ENCODE results near the gene PLAAT2.

Gene PLAAT2

DNA sequence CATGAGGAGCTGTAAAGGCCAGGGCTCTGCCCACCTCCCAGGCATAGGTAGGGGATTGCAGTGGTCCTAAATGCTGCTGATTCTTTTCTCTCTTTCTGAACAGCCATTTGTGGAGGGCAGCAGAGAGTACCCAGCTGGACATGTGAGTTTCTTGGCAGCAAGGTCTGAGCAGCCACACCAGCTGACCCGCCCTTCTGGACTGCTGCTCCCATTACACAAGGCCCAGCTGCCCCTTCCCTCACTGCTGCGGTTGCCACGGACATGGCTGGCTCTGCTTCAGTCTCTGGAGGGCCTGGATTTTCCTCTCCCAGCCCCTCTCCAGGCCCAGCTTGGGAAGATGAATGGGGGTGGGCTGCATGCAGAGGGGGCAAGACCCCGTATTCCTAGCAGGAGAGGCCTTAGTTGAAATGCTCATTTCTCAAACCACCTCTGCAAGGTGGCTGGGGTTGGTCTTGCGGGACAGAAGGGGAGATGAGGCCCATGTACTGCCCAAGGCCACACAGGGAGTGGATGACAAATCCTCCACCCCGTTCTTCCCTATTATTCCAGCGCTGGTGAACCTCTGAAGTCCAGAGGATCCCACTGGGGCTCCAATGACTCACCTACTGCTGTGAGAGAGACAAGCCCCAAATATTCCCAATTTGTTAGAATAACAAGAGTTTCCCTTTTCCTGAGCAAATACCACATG is 52.7 kb downstream of the PLAAT2 start:
- no peak for TF ChIP-seq TAF1 (IDR thresholded peaks at IDR 0.05; ENCODE audit: borderline replicate concordance, insufficient read depth, low read length)
- TF ChIP-seq, protein P1, sequence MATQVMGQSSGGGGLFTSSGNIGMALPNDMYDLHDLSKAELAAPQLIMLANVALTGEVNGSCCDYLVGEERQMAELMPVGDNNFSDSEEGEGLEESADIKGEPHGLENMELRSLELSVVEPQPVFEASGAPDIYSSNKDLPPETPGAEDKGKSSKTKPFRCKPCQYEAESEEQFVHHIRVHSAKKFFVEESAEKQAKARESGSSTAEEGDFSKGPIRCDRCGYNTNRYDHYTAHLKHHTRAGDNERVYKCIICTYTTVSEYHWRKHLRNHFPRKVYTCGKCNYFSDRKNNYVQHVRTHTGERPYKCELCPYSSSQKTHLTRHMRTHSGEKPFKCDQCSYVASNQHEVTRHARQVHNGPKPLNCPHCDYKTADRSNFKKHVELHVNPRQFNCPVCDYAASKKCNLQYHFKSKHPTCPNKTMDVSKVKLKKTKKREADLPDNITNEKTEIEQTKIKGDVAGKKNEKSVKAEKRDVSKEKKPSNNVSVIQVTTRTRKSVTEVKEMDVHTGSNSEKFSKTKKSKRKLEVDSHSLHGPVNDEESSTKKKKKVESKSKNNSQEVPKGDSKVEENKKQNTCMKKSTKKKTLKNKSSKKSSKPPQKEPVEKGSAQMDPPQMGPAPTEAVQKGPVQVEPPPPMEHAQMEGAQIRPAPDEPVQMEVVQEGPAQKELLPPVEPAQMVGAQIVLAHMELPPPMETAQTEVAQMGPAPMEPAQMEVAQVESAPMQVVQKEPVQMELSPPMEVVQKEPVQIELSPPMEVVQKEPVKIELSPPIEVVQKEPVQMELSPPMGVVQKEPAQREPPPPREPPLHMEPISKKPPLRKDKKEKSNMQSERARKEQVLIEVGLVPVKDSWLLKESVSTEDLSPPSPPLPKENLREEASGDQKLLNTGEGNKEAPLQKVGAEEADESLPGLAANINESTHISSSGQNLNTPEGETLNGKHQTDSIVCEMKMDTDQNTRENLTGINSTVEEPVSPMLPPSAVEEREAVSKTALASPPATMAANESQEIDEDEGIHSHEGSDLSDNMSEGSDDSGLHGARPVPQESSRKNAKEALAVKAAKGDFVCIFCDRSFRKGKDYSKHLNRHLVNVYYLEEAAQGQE (IDR thresholded peaks at IDR 0.05; ENCODE audit: insufficient read depth in 1 of 2, low read depth in 2 of 2, low read length in 2 of 2), result no peak
- no peak for TF ChIP-seq FOXP2 (optimal IDR thresholded peaks at IDR 0.05; ENCODE audit: borderline replicate concordance, extremely low read depth, extremely low read length, insufficient read depth)
- TF ChIP-seq SIN3A (IDR thresholded peaks at IDR 0.05; ENCODE audit: borderline replicate concordance, insufficient read depth, low read length), result no peak
- TF ChIP-seq POLR2AphosphoS5 (IDR thresholded peaks at IDR 0.05; ENCODE audit: low read depth, low read length), result no peak

GRCh38 chr11:63508745-63509144 is 54.4 kb downstream of the PLAAT2 start:
- TF ChIP-seq TAF1 (IDR thresholded peaks at IDR 0.05; ENCODE audit: borderline replicate concordance, insufficient read depth, low read length) (no peak), FOXP2 (optimal IDR thresholded peaks at IDR 0.05; ENCODE audit: borderline replicate concordance, extremely low read depth, extremely low read length, insufficient read depth) (no peak), POLR2AphosphoS5 (IDR thresholded peaks at IDR 0.05; ENCODE audit: low read depth, low read length) (no peak), SIN3A (IDR thresholded peaks at IDR 0.05; ENCODE audit: borderline replicate concordance, insufficient read depth, low read length) (no peak)
- TF ChIP-seq, protein P1 (IDR thresholded peaks at IDR 0.05; ENCODE audit: insufficient read depth in 1 of 2, low read depth in 2 of 2, low read length in 2 of 2), result no peak

DNA sequence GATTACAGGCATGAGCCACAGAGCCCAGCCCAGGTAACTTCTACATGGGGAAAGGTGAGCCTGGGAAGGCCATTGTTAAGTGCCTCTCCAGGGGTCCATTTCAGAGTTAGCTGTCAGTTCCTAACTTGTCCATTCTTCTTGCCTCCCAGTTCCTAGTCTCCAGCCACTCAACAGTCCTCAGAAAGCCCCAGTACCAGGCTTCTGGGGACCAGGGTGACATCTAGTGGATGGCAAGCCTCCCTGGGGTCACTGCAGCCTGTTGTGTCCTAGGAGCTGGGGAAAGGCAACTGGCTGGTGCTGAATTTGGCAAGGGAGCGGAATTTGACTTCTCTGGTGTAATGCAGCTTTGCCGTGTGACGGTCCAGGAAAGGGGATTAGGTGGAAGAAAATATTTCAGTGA is 55.2 kb downstream of the PLAAT2 start:
- TF ChIP-seq, protein P1 (IDR thresholded peaks at IDR 0.05; ENCODE audit: insufficient read depth in 1 of 2, low read depth in 2 of 2, low read length in 2 of 2), result no peak
- TF ChIP-seq POLR2AphosphoS5 (IDR thresholded peaks at IDR 0.05; ENCODE audit: low read depth, low read length) (no peak), TAF1 (IDR thresholded peaks at IDR 0.05; ENCODE audit: borderline replicate concordance, insufficient read depth, low read length) (no peak), FOXP2 (optimal IDR thresholded peaks at IDR 0.05; ENCODE audit: borderline replicate concordance, extremely low read depth, extremely low read length, insufficient read depth) (no peak), SIN3A (IDR thresholded peaks at IDR 0.05; ENCODE audit: borderline replicate concordance, insufficient read depth, low read length) (no peak)

DNA sequence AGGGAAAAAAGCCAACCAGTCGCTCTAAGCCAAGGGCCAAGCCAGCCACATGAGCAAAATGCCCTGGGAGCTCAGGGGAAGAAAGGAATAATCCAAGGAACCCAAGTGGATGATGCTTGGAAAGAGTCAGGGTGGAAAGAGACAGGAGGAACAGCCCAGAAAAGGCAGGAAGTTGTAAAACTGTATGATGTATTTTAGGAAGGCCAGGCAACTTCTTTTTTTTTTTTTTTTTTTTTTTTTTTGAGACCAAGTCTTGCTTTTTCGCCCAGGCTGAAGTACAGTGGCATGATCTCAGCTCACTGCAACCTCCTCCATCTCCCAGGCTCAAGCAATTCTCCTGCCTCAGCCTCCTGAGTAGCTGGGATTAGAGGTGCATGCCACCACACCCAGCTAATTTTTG is 55.7 kb downstream of the PLAAT2 start:
- TF ChIP-seq TAF1 (IDR thresholded peaks at IDR 0.05; ENCODE audit: borderline replicate concordance, insufficient read depth, low read length), result no peak
- TF ChIP-seq POLR2AphosphoS5 (IDR thresholded peaks at IDR 0.05; ENCODE audit: low read depth, low read length), result no peak
- no peak for TF ChIP-seq SIN3A (IDR thresholded peaks at IDR 0.05; ENCODE audit: borderline replicate concordance, insufficient read depth, low read length)
- no peak for TF ChIP-seq FOXP2 (optimal IDR thresholded peaks at IDR 0.05; ENCODE audit: borderline replicate concordance, extremely low read depth, extremely low read length, insufficient read depth)
- TF ChIP-seq, protein P1 (IDR thresholded peaks at IDR 0.05; ENCODE audit: insufficient read depth in 1 of 2, low read depth in 2 of 2, low read length in 2 of 2), result no peak

Data from PFSK-1 (cell line).